Measurements from ENCODE around the gene MYO5C. TPM values are rescaled to one million over a fixed set of nuclear protein-coding genes. Genes with fewer than 3 reads are reported as not detected.

Gene MYO5C
- total RNA-seq, 2 experiments from 2014 or later: 1.6 to 1.9 TPM

DNA sequence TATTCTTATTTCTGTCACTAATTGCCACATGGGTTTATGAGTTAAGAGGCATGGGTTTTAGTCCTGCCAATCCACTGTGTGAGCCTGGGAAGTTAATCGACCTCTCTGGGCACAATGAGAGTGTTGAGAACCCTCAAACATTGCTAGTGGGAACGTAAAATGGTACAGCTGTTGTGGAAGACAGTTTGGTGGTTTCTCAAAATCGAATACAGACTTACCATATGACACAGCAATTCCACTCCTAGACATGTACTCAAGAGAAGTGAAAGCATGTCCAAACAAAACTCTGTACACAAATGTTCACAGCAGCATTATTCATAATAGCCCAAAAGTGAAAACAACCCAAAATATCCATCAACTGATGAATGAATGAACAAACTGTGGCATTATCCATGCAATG, 98.7 kb downstream of the MYO5C start:
- ATAC-seq (ENCODE audit: low read depth) (no peak), DNase-seq (no peak)
- Mint-ChIP-seq H3K4me3 (no peak overlapping the region), H3K27ac (no peak overlapping the region), H3K9me3 (no peaks in the 10 kb centered on the region), H3K36me3 (no peaks in the 10 kb centered on the region), H3K4me1 (no peaks in the 10 kb centered on the region), H3K27me3 (peaks cover 7% of the 10 kb centered on the region)
- POLR2A ChIA-PET: no interaction called here

GRCh38 chr15:52193791-52194190, 101.8 kb downstream of the MYO5C start:
- no peak overlapping the region for H3K4me3 Mint-ChIP-seq
- no peak overlapping the region for H3K27ac Mint-ChIP-seq
- ATAC-seq (ENCODE audit: low read depth): no peak
- no peaks in the 10 kb centered on the region for H3K36me3 Mint-ChIP-seq
- POLR2A ChIA-PET: no interaction called here
- H3K9me3 Mint-ChIP-seq: no peaks in the 10 kb centered on the region
- H3K4me1 Mint-ChIP-seq: no peaks in the 10 kb centered on the region
- H3K27me3 Mint-ChIP-seq: peaks cover 3% of the 10 kb centered on the region
- no peak for DNase-seq

DNA sequence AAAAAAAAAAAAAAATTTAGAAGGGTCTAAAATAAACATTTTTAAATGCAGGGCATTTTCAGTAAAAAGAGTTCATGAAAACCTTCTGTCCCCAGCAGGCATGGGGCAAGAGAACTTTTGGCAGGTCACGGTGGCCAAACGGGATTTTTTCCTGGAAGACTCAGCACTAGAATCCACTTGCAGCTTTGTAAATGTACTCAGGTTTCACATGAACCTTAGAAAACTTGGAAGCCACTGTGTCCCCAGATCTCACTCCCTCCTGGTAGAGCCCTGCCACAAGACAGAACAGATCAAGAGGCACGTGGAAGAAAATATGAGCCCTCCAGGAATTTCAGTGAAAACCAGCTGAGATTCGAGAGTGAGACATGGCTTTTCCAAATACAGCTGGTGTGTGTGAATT, 102.3 kb downstream of the MYO5C start:
- H3K36me3 Mint-ChIP-seq: no peaks in the 10 kb centered on the region
- no peak overlapping the region for H3K27ac Mint-ChIP-seq
- peaks cover 3% of the 10 kb centered on the region for H3K27me3 Mint-ChIP-seq
- POLR2A ChIA-PET: no interaction called here
- H3K4me3 Mint-ChIP-seq: no peak overlapping the region
- no peaks in the 10 kb centered on the region for H3K9me3 Mint-ChIP-seq
- ATAC-seq (ENCODE audit: low read depth) (no peak), DNase-seq (no peak)
- H3K4me1 Mint-ChIP-seq: no peaks in the 10 kb centered on the region

- POLR2A ChIA-PET: interaction anchor here (0.6 kb wide), 1 partner anchor 35 kb away, joined by 4 read pairs; no protein-coding TSS in a partner anchor
Measured at GRCh38 chr15:52191207-52191606, 104.4 kb downstream of the MYO5C start, which contains the start of gene GNB5. TSS of gene GNB5 (minus strand) at chr15:52191392. CDS start at chr15:52184676, 6,716 bp downstream.

GRCh38 chr15:52186651-52187486, 108.7 kb downstream of the MYO5C start:
- Mint-ChIP-seq H3K4me3 (no peak overlapping the region), H3K27me3 (no peaks in the 10 kb centered on the region), H3K27ac (no peak overlapping the region), H3K36me3 (no peaks in the 10 kb centered on the region), H3K9me3 (no peaks in the 10 kb centered on the region), H3K4me1 (peaks cover 4% of the 10 kb centered on the region)
- DNase-seq (no peak), ATAC-seq (ENCODE audit: low read depth) (no peak)
- POLR2A ChIA-PET: no interaction called here

More at GRCh38 chr15:52191207-52191606, 104.4 kb downstream of the MYO5C start, which contains the start of gene GNB5:
- Mint-ChIP-seq H3K4me1 (no peaks in the 10 kb centered on the region), H3K27ac (no peak within 1 kb of the TSS), H3K36me3 (no peaks in the 10 kb centered on the region), H3K27me3 (no peaks in the 10 kb centered on the region), H3K4me3 (no peak within 1 kb of the TSS), H3K9me3 (no peaks in the 10 kb centered on the region)
- DNase-seq (no peak), ATAC-seq (ENCODE audit: low read depth) (no peak)

- DNase-seq (no peak), ATAC-seq (ENCODE audit: low read depth) (no peak)
- H3K27ac Mint-ChIP-seq: no peak overlapping the region
- peaks cover 6% of the 10 kb centered on the region for H3K27me3 Mint-ChIP-seq
- no peaks in the 10 kb centered on the region for H3K36me3 Mint-ChIP-seq
- H3K4me1 Mint-ChIP-seq: peaks cover 14% of the 10 kb centered on the region
- no peak overlapping the region for H3K4me3 Mint-ChIP-seq
- POLR2A ChIA-PET: no interaction called here
- H3K9me3 Mint-ChIP-seq: no peaks in the 10 kb centered on the region
Measured at GRCh38 chr15:52185151-52185561, 110.4 kb downstream of the MYO5C start.

DNA sequence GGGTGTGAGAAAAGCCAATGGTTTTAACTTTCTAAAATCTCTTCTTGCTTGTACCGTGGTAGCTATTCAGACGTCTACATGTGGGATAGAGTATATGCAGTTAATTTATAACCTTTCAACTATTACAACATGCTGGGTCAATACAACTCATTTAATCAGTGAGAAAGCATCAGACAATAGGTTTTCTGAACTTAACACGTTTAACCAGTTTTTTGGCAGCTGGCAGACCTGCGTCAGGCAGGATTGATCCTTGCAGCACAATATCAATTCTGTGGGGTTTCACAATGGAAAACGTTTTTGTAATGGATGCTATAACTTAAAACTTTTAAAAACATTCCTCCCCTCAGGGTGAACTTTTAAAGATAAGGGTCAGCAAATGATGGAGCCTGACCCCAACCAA, 110.9 kb downstream of the MYO5C start:
- Mint-ChIP-seq H3K27ac (no peak overlapping the region), H3K4me1 (peaks cover 14% of the 10 kb centered on the region), H3K4me3 (no peak overlapping the region), H3K36me3 (no peaks in the 10 kb centered on the region), H3K9me3 (no peaks in the 10 kb centered on the region), H3K27me3 (peaks cover 6% of the 10 kb centered on the region)
- ATAC-seq (ENCODE audit: low read depth) (no peak), DNase-seq (no peak)
- POLR2A ChIA-PET: no interaction called here

DNA sequence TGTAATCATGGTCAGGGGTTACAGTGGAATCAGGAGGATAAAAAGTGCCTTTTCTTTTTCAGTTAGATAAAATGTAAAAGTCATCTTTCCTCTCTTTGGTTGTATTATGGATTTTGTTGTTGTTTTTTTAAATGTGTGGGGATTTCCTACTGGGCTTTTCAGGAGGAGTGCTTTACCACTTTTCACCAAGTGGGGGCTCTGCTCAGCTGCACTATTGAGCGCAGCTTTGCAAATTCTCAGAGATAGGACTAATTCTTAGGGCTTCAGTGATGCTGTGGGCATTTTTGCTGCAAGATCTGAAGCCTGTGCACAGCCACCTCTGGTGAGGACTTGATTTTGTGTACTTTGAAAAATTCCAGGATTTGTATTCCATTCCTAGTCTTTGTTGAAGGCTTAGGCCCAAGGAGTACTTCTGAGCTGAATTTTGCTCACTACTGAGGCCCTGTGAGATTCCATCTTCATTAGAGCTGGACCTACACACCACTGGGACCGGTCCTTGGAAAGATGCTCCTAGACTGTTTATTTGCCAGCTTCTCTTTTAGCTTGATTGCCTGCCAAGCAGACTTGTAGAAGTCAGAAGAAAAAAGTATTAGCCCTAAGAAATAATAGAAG, 111.9 kb downstream of the MYO5C start:
- no peaks in the 10 kb centered on the region for H3K9me3 Mint-ChIP-seq
- POLR2A ChIA-PET: interaction anchor here (0.6 kb wide), 2 partner anchors 42 to 136 kb away, joined by 3 read pairs; no protein-coding TSS in a partner anchor
- DNase-seq (no peak), ATAC-seq (ENCODE audit: low read depth) (no peak)
- no peak overlapping the region for H3K27ac Mint-ChIP-seq
- H3K27me3 Mint-ChIP-seq: peaks cover 6% of the 10 kb centered on the region
- peaks cover 15% of the 10 kb centered on the region for H3K4me1 Mint-ChIP-seq
- no peaks in the 10 kb centered on the region for H3K36me3 Mint-ChIP-seq
- H3K4me3 Mint-ChIP-seq: no peak overlapping the region

DNA sequence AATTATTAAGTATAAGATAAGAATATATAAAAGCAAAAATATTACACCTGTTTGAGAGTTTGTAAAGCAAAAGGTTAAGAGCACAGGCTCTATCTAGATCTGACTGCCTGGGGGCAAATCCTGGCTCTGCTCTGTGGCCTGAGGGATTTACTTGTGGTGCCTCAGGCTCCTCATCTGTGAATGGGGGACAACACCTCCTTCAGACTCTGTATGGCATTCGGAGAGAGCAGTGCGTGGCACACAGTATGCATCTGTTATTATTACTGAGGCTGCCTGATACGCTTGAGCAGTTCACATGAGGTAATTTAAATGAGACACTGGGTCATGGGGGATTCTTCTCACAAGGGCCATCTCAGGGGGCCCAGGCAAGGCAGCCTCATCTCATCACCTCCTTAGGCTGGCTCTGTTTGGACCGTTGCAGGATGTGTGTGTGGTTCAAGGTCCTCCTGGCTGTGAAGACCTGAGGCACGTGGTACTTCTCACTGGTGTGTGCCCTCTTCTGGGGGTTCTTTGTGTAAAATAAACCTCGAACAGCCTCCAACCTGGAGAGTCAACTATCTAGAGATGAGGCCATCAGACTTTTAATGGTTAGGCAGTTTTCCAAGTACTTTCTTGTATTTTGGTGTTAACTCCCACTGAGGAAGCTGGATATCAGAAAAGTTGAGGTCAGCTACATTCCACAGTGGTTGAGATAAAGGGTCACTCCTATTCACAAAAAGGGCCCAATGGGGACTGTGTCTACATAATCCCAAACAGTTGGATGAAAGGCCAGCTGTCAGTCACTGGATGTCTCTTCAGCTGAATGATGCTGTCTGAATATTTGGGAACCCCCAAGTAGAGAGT, 113.4 kb downstream of the MYO5C start:
- peaks cover 2% of the 10 kb centered on the region for H3K36me3 Mint-ChIP-seq
- peaks cover 6% of the 10 kb centered on the region for H3K27me3 Mint-ChIP-seq
- DNase-seq (no peak), ATAC-seq (ENCODE audit: low read depth) (no peak)
- no peak overlapping the region for H3K4me3 Mint-ChIP-seq
- peaks cover 21% of the 10 kb centered on the region for H3K4me1 Mint-ChIP-seq
- no peaks in the 10 kb centered on the region for H3K9me3 Mint-ChIP-seq
- no peak overlapping the region for H3K27ac Mint-ChIP-seq
- POLR2A ChIA-PET: no interaction called here

- H3K27ac Mint-ChIP-seq: peak overlapping the region; percentile 92
- H3K36me3 Mint-ChIP-seq: peaks cover 3% of the 10 kb centered on the region
Measured at GRCh38 chr15:52180851-52181450, 114.7 kb downstream of the MYO5C start.

DNA sequence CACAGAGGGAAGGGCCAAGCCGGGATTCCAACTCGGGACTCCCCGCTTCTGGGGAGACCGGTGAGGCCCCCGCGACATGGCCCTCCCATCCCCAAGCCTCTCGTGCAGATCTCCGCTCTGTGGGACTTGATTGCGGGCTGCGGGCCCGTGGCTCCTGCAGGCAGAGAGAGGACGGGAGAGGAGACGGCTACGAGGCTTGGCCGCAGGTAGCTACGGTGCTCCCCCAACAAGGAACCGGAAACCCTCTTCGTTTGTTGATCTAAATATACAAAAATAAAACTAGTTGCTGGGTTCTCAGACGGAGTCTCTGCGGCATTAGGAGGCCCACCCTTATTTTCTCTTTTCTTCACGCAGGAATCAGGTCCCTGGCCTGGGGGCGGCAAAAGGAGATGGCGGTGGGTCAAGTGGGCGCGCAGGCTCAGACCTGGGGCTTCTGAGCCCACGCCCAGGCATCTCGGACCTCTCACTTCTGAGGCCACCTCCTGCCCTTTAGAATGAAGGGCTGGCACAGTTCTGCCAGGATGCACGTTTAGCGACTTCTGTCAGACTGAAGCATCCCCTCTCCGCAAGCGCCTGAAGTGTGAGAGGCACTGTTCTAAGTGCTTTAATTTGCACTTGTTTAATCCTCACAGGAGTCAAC, 115.3 kb downstream of the MYO5C start:
- Mint-ChIP-seq H3K27me3 (peaks cover 6% of the 10 kb centered on the region), H3K27ac (peak overlapping the region; percentile 92), H3K36me3 (peaks cover 3% of the 10 kb centered on the region), H3K4me1 (peaks cover 28% of the 10 kb centered on the region), H3K4me3 (peak overlapping the region; percentile 85), H3K9me3 (no peaks in the 10 kb centered on the region)
- no peak for DNase-seq
- ATAC-seq (ENCODE audit: low read depth): peak; percentile 32
- POLR2A ChIA-PET: interaction anchor here (0.8 to 2.9 kb wide), 13 partner anchors 9 to 499 kb away, joined by 3 to 23 read pairs (median 4); partner anchors contain the start of genes ATOSA, LEO1 and TMOD3

More at GRCh38 chr15:52180851-52181450, 114.7 kb downstream of the MYO5C start:
- H3K4me1 Mint-ChIP-seq: peaks cover 28% of the 10 kb centered on the region
- H3K4me3 Mint-ChIP-seq: peak overlapping the region; percentile 85
- no peaks in the 10 kb centered on the region for H3K9me3 Mint-ChIP-seq
- DNase-seq (no peak), ATAC-seq (ENCODE audit: low read depth) (no peak)
- peaks cover 6% of the 10 kb centered on the region for H3K27me3 Mint-ChIP-seq
- POLR2A ChIA-PET: interaction anchor here (0.9 to 2.9 kb wide), 9 partner anchors 10 to 498 kb away, joined by 3 to 23 read pairs (median 7); partner anchors contain the start of genes ATOSA and LEO1

Measured in activated naive CD8-positive, alpha-beta T cell treated with anti-CD3 and anti-CD28 coated beads, Interleukin-2, amount 10 ng/mL, durations not matched to agents 7 days and 5 days (primary cell).